NCI-H226 (cell line): ENCODE data around the gene NAB2.
"Not testable (repeated sequence)": the region's sequence is repeated elsewhere in the genome, so short reads cannot be mapped to it uniquely, and the experiment has no call there.

ENCODE experiments used
- DNase-seq: peaks from one replicate; pipeline ENCODE4 v3.0.0-alpha.2; 2015

Gene NAB2

DNA sequence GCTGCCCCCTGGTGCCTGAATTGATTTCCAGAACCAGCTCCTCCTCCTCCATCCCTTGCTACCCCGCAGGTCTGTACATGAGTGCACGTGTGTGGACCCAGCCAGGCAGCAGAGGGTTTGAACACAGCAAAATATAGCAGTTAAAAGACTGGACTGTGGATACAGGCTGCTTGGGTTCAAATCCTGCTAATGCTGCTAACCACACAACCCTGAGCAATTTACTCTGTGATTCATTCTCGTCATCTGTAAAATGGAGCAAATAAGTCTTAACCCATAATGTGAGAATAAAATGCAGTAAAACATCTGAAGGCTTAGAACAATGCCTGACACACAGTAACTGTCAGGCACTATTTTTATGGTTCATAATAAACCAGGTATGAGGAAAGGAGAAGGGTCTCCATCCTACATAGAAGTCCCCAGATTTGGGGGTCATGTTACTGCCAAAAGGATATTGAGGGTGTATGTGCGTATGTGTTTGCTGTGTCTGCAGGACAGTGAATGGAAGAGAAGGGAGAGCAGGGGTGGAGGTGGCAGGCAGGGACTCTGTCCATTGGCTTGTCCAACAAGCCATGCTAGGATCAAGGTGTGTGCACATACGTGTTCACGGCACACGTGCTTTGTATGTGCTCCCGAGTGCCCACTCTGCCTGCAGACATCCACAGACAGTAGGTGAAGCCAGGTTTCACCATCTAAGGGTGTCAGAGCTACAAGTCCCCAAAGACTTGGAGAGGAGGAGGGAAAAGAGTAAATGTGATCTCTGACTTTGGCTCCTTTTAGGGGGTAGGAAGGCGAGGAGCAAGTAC is 23.8 kb downstream of the NAB2 start:
- no peak for DNase-seq

DNA sequence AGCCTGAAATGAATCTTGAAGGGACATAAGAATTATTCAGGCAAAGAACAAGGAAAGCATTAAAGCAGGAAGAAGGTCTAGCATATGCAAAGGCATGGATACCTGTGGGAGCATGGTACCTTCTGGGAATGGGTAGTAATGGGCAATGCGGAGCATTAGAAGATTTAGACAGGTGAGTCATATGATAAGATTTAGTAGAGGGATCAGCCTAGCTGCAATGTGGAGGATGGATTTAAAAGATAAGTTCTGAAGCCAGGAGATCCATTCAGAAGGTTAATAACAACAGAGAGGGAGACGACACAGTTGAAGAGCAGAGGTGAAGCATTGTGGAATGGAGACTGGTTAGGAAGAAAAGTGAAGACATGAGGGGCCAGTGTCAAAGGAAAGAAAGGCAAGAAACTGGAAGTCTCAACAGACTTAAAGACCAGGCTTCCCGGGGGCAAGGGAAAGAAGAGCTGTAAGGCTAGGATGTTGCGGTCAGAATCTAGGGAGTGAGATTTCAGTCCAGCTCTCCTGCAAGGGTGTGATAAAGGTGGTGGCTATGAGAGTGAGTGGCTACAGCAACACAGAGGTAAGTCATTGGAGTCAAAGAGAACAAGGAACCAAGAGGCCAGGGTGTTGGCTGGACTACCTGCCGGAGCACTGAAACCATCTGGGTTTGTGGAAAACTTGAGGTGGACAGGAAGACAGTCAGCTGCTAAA is 27.8 kb downstream of the NAB2 start:
- DNase-seq, result no peak

GRCh38 chr12:57118711-57119271 is 29.9 kb downstream of the NAB2 start:
- DNase-seq, result peak; percentile 67

GRCh38 chr12:57119294-57120085 is 30.6 kb downstream of the NAB2 start:
- DNase-seq, result no peak

DNA sequence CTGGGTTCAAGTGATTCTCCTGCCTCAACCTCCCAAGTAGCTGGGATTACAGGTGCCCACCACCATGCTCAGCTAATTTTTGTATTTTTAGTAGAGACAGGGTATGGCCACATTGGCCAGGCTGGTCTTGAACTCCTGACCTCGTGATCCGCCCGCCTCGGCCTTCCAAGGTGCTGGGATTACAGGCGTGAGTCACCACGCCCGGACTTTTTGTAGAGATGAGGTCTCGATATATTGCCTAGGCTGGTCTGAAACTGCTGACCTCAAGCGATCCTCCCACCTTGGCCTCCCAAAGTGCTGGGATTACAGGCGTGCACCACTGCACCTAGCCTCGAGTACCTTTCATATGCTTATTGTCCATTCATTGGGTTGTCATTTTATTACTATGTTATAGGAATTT is 31.8 kb downstream of the NAB2 start:
- DNase-seq, result not testable (repeated sequence)

GRCh38 chr12:57123813-57124212 is 34.9 kb downstream of the NAB2 start:
- DNase-seq, result no peak

DNA sequence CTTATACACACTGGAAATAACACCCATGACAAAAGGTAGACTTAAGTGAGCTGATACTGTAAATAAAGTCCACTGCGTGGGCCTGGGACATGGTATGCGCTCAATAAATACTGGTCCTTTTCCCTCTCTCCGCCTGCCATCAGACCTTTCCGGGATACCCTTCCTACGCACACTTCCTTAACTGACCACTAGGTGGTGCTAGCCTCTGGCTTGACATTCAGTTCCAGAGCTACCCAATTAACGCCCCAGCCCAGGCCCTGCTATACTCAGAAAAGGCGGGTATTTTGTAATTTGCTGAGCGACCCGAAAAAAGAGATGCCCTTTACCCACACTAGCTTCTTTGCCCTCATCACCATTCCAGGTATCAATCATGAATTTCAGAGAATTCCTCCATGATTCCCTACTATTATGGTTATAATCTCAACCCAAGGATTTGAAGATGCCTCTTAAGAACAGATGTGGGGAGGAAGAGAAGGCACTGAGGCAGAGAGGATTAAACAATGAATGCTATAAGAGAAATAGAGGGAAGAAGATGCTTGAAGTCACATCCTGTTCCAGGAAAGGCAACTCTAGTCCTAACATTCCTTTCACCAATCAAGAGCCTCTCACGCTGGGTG is 35.5 kb downstream of the NAB2 start:
- peak; percentile 58 for DNase-seq

DNA sequence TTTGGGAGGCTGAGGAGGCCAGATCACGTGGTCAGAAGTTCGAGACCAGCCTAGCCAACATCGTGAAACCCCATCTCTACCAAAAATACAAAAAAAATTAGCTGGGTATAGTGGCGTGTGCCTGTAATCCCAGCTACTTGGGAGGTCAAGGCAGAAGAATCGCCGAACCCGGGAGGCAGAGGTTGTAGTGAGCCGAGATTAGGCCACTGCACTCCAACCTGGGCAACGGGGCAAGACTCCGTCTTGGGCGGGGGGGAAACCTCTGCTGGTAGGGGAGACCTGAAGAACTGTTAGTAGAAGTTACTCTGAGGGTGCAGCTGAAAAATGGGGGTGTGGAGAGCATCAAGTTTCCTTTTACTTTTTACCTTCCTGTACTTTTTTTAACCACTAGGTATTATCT is 37.1 kb downstream of the NAB2 start:
- DNase-seq, result no peak

DNA sequence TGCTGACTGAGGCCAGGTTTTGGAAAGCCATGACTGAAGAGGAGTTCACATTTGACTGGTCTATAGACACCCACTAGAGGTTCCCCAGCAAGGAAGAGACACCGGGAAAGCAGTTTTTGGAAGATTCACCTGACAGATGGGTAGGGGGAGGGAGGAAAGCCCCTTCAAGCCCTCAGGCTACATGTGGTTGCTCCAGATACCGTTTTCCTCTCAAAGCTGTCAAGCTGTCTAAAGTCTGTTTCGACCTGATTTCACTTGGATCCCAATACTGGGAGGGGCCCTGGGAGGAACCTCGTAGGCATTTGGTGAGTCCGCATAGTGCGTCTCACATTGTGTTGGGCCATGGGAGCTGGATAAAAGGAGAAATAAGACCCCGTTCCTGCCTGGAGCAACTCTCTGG is 37.6 kb downstream of the NAB2 start:
- DNase-seq, result no peak

GRCh38 chr12:57127101-57127725 is 38.3 kb downstream of the NAB2 start:
- no peak for DNase-seq

DNA sequence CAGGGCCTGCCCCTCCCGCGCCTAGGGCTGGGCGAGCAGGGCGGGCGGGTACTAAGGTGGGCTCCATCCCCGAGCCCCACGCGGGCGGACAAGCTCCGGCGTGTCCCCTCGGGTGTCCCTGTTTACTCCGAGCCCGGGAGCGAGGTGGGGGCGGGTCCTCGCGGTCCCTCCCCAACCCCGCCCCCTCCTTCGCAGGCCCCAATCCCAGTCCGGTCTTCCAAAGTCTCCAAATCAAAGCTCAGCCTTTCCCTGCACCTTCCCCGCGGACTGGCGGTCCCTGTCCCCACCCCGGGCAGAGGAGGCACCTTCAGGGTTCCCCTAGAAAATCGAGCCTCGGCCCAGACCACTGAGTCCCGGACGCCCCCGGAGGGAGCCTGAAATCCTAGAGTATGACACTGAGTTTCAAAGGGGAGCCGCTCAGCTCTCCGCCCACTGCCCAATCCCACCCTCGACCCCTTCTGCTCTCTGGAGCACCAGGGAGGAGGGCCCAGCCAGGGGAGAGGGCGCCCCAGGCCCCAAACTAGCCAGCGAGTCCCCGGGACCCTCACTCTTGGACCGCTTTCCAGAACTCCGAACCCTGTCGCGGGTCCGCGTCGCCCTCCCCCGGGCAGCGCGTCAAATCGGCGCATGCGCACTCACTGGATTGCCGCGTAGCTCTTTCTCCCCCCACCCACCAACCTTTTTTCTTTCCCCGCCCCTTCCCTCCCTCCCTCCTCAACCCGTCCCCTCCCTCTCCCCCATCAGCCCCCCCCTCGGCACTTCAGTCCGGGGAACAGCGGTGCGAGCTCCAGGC is 39.0 kb downstream of the NAB2 start, which contains the start of gene LRP1:
Gene LRP1 (plus strand): TSS at position 758 of the 793 bp plus-strand sequence. CDS start 482 bp downstream, outside the sequence.
- peak; percentile 72 for DNase-seq

DNA sequence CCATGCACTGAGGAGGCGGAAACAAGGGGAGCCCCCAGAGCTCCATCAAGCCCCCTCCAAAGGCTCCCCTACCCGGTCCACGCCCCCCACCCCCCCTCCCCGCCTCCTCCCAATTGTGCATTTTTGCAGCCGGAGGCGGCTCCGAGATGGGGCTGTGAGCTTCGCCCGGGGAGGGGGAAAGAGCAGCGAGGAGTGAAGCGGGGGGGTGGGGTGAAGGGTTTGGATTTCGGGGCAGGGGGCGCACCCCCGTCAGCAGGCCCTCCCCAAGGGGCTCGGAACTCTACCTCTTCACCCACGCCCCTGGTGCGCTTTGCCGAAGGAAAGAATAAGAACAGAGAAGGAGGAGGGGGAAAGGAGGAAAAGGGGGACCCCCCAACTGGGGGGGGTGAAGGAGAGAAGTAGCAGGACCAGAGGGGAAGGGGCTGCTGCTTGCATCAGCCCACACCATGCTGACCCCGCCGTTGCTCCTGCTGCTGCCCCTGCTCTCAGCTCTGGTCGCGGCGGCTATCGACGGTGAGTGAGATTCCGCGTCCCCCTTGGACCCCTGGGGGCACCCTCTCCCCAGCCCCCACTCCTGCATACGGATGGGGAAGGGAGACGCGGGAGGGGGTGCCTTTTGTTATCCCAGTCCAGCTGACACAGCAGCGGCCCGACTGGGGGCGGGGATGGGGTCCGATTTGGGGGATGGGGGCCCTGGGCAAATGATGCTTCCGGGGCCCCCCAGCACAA is 39.8 kb downstream of the NAB2 start:
- no peak for DNase-seq

DNA sequence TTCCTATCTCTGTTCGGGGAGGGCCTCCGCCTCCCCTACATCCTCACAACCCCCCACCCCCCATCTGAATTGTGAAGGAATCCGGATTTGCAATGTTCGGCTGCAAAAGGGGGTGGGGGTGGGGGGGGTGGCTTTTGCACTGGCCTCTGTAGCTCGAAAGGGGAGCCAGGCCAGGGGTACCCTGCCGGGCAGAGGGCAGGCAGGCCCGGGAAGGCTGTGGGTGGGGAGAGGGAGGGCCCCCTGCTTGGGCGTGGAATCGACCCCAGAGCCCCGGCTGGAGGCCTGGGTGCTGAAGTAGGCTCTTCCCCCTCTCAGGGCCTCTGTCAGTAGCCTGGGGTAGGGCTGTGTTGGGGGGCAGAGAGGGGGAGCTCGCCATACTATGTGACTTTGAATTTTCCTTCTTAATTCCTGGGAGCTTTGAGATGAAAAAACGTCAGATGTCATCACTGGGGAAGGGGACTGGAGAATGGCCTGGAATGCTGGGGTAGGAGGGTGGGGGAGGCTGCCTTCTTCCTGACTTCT is 40.5 kb downstream of the NAB2 start:
- DNase-seq, result no peak

DNA sequence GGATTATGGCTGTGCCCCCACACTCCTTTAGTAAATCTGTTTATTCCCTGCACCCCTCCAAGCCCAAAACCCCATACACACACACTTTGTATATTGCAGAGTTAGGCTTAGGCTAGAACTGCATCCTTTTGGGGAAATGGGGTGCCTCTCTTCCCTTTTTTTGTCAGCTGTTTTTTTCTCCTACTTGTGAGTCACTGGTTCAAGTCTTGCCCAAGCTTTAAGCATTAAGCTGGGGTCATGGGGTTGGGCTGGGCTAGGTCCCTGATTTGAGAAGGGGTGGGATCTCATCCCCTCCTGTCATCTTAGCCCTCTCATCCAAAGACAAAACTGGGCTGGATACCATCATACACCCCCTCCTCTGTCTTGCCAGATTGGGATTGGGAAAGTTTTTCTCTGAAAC is 41.0 kb downstream of the NAB2 start:
- DNase-seq, result no peak

DNA sequence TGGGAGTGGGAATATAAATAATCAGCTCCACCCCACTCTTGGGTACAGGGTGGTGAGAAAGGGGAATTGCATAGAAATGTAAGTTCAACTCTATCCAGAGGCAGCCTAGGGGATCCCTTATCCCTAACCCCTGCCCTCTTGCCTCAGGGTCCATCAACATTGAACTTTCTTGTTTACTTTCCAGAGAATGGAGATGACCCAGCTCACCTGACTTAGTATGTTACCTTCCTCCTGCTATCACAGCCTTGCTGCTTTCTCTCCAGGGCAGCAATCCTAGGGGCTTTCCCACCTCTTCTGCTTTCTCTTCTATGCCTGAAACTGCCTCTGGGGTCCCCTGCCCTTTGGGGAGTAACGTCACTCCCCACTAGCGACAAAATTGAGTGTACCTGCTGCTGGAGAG is 42.0 kb downstream of the NAB2 start:
- no peak for DNase-seq

GRCh38 chr12:57131896-57132744 is 43.2 kb downstream of the NAB2 start:
- no peak for DNase-seq

GRCh38 chr12:57133013-57133569 is 44.2 kb downstream of the NAB2 start:
- peak; percentile 29 for DNase-seq

DNA sequence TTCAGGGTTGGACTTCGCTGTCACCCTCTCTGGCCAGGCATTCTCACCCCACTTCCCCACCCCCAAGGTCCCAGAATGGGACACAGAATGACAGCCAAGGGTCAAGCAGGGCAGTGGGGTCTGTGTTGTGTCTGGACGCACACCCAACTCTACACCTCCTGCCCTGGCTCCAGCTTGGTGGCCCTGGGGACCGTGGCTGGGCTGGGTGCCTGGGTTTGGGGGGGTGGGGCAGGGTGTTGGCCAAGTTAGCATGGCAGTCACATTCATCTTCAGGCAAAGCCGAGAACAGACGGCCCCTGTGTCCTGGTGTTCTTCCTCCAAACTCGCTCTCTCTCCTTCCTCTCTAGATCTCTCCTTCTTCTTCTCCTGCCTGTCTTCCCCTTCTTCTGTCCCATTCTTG is 45.0 kb downstream of the NAB2 start:
- DNase-seq, result no peak

DNA sequence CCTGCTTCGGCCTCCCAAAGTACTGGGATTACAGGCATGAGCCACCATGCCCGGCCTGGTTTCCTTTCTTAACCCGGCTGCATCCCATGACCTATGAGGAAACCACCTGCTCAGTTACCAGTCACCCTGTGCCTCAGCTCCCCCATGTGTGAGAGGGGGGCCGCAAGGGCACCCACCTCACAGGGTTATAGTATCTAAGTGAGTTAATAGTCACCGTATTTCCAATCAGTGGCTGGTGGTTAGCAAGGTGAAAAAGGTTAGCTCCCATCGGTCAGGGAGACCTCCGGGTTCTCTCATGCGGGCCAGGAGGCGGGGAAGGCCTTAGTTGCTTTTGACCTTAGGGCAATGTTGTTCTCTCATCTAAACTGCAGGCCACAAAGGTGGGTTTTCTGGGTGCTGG is 46.0 kb downstream of the NAB2 start:
- DNase-seq, result no peak
